ENCODE results near the gene MCF2L.

DNA sequence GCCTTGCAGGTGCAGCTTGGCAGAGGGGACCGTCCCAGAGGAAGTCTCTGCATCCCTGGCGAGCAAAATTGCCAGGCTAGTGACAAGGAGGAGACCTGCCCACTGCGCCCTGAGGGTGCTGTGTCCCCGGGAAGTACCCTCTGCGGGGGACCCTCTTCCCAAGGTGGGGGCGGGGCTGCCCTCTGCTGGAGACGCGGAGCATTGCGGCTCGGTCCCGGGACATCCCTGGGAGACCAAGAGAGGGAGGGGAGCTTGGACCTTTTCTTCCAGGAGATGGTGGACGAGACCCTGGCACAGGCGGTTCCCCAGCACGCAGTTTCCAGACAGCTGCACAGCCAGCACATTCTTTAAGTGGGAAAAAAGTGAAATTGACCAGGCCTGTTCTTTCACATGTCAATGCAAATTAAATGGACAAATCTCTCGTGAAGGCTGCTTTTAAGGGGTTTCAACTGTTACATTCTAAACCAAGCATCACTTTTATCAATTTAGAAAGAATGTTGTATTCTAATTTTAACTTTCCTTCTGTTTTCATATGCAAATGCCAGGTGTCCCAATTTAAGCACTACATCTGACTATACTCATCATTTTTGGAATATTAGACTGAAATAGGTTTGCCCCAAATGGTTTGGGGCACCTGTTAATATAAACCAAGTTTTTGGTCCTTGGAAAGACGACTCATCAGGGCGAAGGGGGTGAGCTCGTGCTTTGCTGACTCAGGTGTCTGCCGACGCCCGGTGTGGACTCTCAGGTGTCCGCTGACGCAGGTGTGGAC, 60.7 kb downstream of the MCF2L start:
- no peak for TF ChIP-seq POLR2AphosphoS5 (IDR thresholded peaks at IDR 0.05; ENCODE audit: low read depth, low read length)
- TF ChIP-seq POLR2A (IDR thresholded peaks at IDR 0.05; ENCODE audit: low read depth, low read length) = no peak
